Measurements from ENCODE around the gene IMMP1L. TPM values are rescaled to one million over a fixed set of nuclear protein-coding genes. Genes with fewer than 3 reads are reported as not detected.

The IMMP1L gene
- total and polyA plus RNA-seq, 2 of the 8 experiments (the other 6 are each of a cell fraction or from before 2014, with no cell fraction given) = 27.4 to 47.7 TPM

DNA sequence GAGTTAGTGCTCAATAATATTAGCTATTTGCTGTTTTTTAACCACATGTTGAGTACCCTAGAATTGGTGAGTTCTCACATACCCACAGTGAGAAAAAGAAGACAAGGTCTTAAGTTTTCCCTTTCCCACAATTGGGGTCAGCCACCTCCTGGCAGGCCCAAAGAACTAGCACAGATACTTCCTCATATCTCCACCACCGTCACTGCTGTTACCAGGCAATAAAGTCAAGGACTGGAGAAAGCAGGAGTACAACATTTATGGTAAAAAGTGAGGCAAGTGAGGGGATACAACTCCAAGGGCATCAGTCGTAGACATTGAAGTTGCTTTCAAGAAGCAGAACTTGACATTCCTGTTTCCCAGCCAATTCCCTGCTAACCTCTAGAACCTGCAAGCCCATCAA lies 19.8 kb upstream of the IMMP1L start (continued):
- TF ChIP-seq, protein P1, sequence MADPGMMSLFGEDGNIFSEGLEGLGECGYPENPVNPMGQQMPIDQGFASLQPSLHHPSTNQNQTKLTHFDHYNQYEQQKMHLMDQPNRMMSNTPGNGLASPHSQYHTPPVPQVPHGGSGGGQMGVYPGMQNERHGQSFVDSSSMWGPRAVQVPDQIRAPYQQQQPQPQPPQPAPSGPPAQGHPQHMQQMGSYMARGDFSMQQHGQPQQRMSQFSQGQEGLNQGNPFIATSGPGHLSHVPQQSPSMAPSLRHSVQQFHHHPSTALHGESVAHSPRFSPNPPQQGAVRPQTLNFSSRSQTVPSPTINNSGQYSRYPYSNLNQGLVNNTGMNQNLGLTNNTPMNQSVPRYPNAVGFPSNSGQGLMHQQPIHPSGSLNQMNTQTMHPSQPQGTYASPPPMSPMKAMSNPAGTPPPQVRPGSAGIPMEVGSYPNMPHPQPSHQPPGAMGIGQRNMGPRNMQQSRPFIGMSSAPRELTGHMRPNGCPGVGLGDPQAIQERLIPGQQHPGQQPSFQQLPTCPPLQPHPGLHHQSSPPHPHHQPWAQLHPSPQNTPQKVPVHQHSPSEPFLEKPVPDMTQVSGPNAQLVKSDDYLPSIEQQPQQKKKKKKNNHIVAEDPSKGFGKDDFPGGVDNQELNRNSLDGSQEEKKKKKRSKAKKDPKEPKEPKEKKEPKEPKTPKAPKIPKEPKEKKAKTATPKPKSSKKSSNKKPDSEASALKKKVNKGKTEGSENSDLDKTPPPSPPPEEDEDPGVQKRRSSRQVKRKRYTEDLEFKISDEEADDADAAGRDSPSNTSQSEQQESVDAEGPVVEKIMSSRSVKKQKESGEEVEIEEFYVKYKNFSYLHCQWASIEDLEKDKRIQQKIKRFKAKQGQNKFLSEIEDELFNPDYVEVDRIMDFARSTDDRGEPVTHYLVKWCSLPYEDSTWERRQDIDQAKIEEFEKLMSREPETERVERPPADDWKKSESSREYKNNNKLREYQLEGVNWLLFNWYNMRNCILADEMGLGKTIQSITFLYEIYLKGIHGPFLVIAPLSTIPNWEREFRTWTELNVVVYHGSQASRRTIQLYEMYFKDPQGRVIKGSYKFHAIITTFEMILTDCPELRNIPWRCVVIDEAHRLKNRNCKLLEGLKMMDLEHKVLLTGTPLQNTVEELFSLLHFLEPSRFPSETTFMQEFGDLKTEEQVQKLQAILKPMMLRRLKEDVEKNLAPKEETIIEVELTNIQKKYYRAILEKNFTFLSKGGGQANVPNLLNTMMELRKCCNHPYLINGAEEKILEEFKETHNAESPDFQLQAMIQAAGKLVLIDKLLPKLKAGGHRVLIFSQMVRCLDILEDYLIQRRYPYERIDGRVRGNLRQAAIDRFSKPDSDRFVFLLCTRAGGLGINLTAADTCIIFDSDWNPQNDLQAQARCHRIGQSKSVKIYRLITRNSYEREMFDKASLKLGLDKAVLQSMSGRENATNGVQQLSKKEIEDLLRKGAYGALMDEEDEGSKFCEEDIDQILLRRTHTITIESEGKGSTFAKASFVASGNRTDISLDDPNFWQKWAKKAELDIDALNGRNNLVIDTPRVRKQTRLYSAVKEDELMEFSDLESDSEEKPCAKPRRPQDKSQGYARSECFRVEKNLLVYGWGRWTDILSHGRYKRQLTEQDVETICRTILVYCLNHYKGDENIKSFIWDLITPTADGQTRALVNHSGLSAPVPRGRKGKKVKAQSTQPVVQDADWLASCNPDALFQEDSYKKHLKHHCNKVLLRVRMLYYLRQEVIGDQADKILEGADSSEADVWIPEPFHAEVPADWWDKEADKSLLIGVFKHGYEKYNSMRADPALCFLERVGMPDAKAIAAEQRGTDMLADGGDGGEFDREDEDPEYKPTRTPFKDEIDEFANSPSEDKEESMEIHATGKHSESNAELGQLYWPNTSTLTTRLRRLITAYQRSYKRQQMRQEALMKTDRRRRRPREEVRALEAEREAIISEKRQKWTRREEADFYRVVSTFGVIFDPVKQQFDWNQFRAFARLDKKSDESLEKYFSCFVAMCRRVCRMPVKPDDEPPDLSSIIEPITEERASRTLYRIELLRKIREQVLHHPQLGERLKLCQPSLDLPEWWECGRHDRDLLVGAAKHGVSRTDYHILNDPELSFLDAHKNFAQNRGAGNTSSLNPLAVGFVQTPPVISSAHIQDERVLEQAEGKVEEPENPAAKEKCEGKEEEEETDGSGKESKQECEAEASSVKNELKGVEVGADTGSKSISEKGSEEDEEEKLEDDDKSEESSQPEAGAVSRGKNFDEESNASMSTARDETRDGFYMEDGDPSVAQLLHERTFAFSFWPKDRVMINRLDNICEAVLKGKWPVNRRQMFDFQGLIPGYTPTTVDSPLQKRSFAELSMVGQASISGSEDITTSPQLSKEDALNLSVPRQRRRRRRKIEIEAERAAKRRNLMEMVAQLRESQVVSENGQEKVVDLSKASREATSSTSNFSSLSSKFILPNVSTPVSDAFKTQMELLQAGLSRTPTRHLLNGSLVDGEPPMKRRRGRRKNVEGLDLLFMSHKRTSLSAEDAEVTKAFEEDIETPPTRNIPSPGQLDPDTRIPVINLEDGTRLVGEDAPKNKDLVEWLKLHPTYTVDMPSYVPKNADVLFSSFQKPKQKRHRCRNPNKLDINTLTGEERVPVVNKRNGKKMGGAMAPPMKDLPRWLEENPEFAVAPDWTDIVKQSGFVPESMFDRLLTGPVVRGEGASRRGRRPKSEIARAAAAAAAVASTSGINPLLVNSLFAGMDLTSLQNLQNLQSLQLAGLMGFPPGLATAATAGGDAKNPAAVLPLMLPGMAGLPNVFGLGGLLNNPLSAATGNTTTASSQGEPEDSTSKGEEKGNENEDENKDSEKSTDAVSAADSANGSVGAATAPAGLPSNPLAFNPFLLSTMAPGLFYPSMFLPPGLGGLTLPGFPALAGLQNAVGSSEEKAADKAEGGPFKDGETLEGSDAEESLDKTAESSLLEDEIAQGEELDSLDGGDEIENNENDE (IDR thresholded peaks at IDR 0.05; ENCODE audit: insufficient replicate concordance, low read length) = no peak
- TF ChIP-seq POLR2AphosphoS5 (IDR thresholded peaks at IDR 0.05; ENCODE audit: low read depth, low read length) (no peak), TBP (IDR thresholded peaks at IDR 0.05; ENCODE audit: low read depth, low read length) (no peak), JUN (IDR thresholded peaks at IDR 0.05; ENCODE audit: low read depth, low read length) (no peak), JUND (IDR thresholded peaks at IDR 0.05; ENCODE audit: low read length) (no peak), ZNF274 (IDR thresholded peaks at IDR 0.05; ENCODE audit: borderline replicate concordance, extremely low read depth, low read length) (no peak), EZH2 (IDR thresholded peaks at IDR 0.05; ENCODE audit: low read depth, low read length, severe bottlenecking) (no peak), KDM5A (IDR thresholded peaks at IDR 0.05; ENCODE audit: low read length) (no peak), CHD2 (IDR thresholded peaks at IDR 0.05; ENCODE audit: low read length) (no peak), SUZ12 (IDR thresholded peaks at IDR 0.05; ENCODE audit: low read length) (no peak)
- TF ChIP-seq, protein P2, sequence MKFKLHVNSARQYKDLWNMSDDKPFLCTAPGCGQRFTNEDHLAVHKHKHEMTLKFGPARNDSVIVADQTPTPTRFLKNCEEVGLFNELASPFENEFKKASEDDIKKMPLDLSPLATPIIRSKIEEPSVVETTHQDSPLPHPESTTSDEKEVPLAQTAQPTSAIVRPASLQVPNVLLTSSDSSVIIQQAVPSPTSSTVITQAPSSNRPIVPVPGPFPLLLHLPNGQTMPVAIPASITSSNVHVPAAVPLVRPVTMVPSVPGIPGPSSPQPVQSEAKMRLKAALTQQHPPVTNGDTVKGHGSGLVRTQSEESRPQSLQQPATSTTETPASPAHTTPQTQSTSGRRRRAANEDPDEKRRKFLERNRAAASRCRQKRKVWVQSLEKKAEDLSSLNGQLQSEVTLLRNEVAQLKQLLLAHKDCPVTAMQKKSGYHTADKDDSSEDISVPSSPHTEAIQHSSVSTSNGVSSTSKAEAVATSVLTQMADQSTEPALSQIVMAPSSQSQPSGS (IDR thresholded peaks at IDR 0.05; ENCODE audit: low read length) = no peak

All from H1 (cell line).